ENCODE results near the gene SYNGR4. TPM values are rescaled to one million over a fixed set of nuclear protein-coding genes. Genes with fewer than 3 reads are reported as not detected.
"Not testable (repeated sequence)": the region's sequence is repeated elsewhere in the genome, so short reads cannot be mapped to it uniquely, and the experiment has no call there.

The SYNGR4 gene
- 0.57 TPM in 1 of 2 replicates, not detected in the other for total RNA-seq
- not detected in 2 replicates for polyA plus RNA-seq

GRCh38 chr19:48363810-48364597 lies at the start of gene SYNGR4, which contains the start of gene TMEM143:
TSS of gene SYNGR4 (plus strand) at chr19:48364367. CDS start at chr19:48365843, 1,476 bp downstream.
TSS of gene TMEM143 (minus strand) at chr19:48363940. CDS start at chr19:48363920, 20 bp downstream.
- peak within 1 kb of the TSS; percentile 82 for H3K27ac ChIP-seq
- H3K4me1 ChIP-seq (ENCODE audit: low read depth) = peaks cover 4% of the 10 kb centered on the region
- H3K27me3 ChIP-seq = no peaks in the 10 kb centered on the region
- H3K9me3 ChIP-seq (ENCODE audit: low read depth) = no peaks in the 10 kb centered on the region
- peak; percentile 100 for DNase-seq (ENCODE audit: low read depth in 1 of 2, low spot score in 1 of 2)
- no peaks in the 10 kb centered on the region for H3K36me3 ChIP-seq
- H3K4me3 ChIP-seq = peak within 1 kb of the TSS; percentile 19
- no peak for TF ChIP-seq CTCF (IDR thresholded peaks at IDR 0.05; ENCODE audit: low read depth, low read length)

GRCh38 chr19:48315712-48316111 lies 48.5 kb upstream of the SYNGR4 start:
- no peaks in the 10 kb centered on the region for H3K4me1 ChIP-seq (ENCODE audit: low read depth)
- no peaks in the 10 kb centered on the region for H3K27me3 ChIP-seq
- H3K36me3 ChIP-seq = no peaks in the 10 kb centered on the region
- DNase-seq (ENCODE audit: low read depth in 1 of 2, low spot score in 1 of 2) = no peak
- no peak for TF ChIP-seq CTCF (IDR thresholded peaks at IDR 0.05; ENCODE audit: low read depth, low read length)
- H3K27ac ChIP-seq = no peak overlapping the region
- H3K9me3 ChIP-seq (ENCODE audit: low read depth) = no peaks in the 10 kb centered on the region
- H3K4me3 ChIP-seq = no peak overlapping the region

GRCh38 chr19:48317708-48317960 lies 46.5 kb upstream of the SYNGR4 start:
- not testable (repeated sequence) for H3K36me3 ChIP-seq; H3K4me3 ChIP-seq; DNase-seq (ENCODE audit: low read depth in 1 of 2, low spot score in 1 of 2); H3K4me1 ChIP-seq (ENCODE audit: low read depth); H3K27me3 ChIP-seq; H3K27ac ChIP-seq; H3K9me3 ChIP-seq (ENCODE audit: low read depth)

GRCh38 chr19:48318286-48318987 lies 45.7 kb upstream of the SYNGR4 start:
- Histone ChIP-seq H3K9me3 (ENCODE audit: low read depth) (no peaks in the 10 kb centered on the region), H3K4me1 (ENCODE audit: low read depth) (peaks cover 6% of the 10 kb centered on the region), H3K36me3 (no peaks in the 10 kb centered on the region), H3K27me3 (no peaks in the 10 kb centered on the region), H3K4me3 (no peak overlapping the region), H3K27ac (no peak overlapping the region)
- no peak for TF ChIP-seq CTCF (IDR thresholded peaks at IDR 0.05; ENCODE audit: low read depth, low read length)
- no peak for DNase-seq (ENCODE audit: low read depth in 1 of 2, low spot score in 1 of 2)

- no peak overlapping the region for H3K27ac ChIP-seq
- peak; percentile 80 for TF ChIP-seq CTCF (IDR thresholded peaks at IDR 0.05; ENCODE audit: low read depth, low read length)
- DNase-seq (ENCODE audit: low read depth in 1 of 2, low spot score in 1 of 2) = peak; percentile 87 to 91
- peaks cover 6% of the 10 kb centered on the region for H3K4me1 ChIP-seq (ENCODE audit: low read depth)
- no peaks in the 10 kb centered on the region for H3K9me3 ChIP-seq (ENCODE audit: low read depth)
- H3K4me3 ChIP-seq = no peak overlapping the region
- H3K27me3 ChIP-seq = no peaks in the 10 kb centered on the region
- H3K36me3 ChIP-seq = no peaks in the 10 kb centered on the region
These were observed 44.3 kb upstream of the SYNGR4 start for GRCh38 chr19:48319647-48320541.
